ENCODE measurements around the gene PGC.

Gene PGC

DNA sequence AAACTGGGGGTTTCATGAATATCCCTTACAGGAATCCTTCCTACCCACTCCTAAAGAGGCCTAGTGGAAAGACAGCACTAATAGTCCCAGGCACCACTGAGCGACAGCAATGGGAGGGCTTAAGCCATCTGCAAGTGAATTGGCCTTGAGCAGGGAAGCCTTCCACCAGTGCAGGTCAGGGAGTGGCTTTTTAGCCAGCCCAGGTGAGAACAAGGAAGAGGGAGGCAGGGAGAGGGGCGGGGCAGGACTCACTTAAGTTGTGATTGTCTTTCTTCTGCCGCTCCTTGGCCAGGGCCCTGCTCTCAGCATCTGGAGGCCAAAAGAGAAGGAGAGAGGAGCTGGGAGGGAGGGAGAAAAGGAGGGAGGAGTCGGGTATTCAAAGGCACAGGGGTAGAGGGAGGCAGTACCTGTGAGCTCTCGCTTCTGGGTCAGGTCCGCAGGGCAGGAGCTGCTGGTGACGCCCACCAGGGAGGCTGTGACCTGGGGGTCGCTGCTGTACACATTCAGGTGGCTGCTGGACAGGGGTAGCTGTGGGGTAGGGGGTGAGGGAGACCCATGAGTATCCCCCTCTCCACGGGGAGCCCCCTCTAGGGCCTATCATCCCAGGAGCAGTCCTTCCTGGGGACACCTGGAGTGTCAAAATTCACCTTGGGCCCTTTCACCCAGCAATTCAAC, 59.6 kb downstream of the PGC start:
- DNase-seq = no peak
- Histone ChIP-seq H2AFZ (ENCODE audit: low read depth, low read length) (no peak overlapping the region), H3K36me3 (ENCODE audit: insufficient read depth, low read length) (peaks cover 7% of the 10 kb centered on the region; the same call in 1 of the 2 replicates), H3K4me3 (ENCODE audit: low read depth in 1 of 2, low read length in 2 of 2) (no peak overlapping the region), H3K27ac (ENCODE audit: low read length) (no peak overlapping the region), H3K9ac (ENCODE audit: low read depth, low read length) (no peak overlapping the region), H3K4me2 (ENCODE audit: insufficient read depth, low read length) (no peak overlapping the region), H3K4me1 (ENCODE audit: insufficient read depth, low read length) (peaks cover 10% of the 10 kb centered on the region), H3K79me2 (ENCODE audit: insufficient read depth, low read length) (no peaks in the 10 kb centered on the region), H3K9me3 (ENCODE audit: insufficient read depth, low read length, severe bottlenecking) (no peaks in the 10 kb centered on the region), H4K20me1 (ENCODE audit: insufficient read depth, low read length) (no peaks in the 10 kb centered on the region), H3K27me3 (ENCODE audit: insufficient read depth, low read length, poor library complexity) (no peaks in the 10 kb centered on the region)
- ATAC-seq (ENCODE audit: insufficient read depth, low read depth) = no peak
- no peak for TF ChIP-seq EZH2 (IDR thresholded peaks at IDR 0.05; ENCODE audit: borderline replicate concordance, low read depth, low read length, severe bottlenecking)
- TF ChIP-seq, protein P1, sequence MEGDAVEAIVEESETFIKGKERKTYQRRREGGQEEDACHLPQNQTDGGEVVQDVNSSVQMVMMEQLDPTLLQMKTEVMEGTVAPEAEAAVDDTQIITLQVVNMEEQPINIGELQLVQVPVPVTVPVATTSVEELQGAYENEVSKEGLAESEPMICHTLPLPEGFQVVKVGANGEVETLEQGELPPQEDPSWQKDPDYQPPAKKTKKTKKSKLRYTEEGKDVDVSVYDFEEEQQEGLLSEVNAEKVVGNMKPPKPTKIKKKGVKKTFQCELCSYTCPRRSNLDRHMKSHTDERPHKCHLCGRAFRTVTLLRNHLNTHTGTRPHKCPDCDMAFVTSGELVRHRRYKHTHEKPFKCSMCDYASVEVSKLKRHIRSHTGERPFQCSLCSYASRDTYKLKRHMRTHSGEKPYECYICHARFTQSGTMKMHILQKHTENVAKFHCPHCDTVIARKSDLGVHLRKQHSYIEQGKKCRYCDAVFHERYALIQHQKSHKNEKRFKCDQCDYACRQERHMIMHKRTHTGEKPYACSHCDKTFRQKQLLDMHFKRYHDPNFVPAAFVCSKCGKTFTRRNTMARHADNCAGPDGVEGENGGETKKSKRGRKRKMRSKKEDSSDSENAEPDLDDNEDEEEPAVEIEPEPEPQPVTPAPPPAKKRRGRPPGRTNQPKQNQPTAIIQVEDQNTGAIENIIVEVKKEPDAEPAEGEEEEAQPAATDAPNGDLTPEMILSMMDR (IDR thresholded peaks at IDR 0.05; ENCODE audit: borderline replicate concordance, extremely low read depth, low read length, poor library complexity, severe bottlenecking) = no peak
